GM23338 (cell line): ENCODE data around the gene HMCN2. TPM values are rescaled to one million over a fixed set of nuclear protein-coding genes. Genes with fewer than 3 reads are reported as not detected.

ENCODE experiments used
- ATAC-seq: fragments of 200-7000 bp; cut with Tn5 transposase; 3 replicates; pipeline ENCODE4 v1.9.1; 2020
- DNase-seq: peaks from one replicate; pipeline ENCODE4 v3.0.0-alpha.2; 2015; ENCODE audit warnings: low spot score
- H2AFZ ChIP-seq: fragments of 200-600 bp; sonication (generic); 2 replicates; pipeline ENCODE4 v1.8.0; 2016; ENCODE audit warnings: antibody characterized with exemption, mild to moderate bottlenecking, moderate library complexity
- H3F3A ChIP-seq: fragments of 200-600 bp; sonication (generic); replicated peaks from 2 replicates; pipeline ENCODE4 v1.8.0; 2017; ENCODE audit warnings: antibody characterized with exemption, mixed run types, low read depth
- H3K27ac ChIP-seq: fragments of 200-600 bp; sonication (generic); 2 replicates; pipeline ENCODE4 v1.6.1; 2016; ENCODE audit warnings: low read depth
- H3K27me3 ChIP-seq: fragments of 200-600 bp; sonication (generic); 2 replicates; pipeline ENCODE4 v1.8.0; 2016; ENCODE audit warnings: mild to moderate bottlenecking, mixed run types, moderate library complexity; ENCODE audit not compliant: insufficient read depth
- H3K36me3 ChIP-seq: fragments of 200-600 bp; sonication (generic); 2 replicates; pipeline ENCODE4 v1.8.0; 2016; ENCODE audit warnings: mild to moderate bottlenecking; ENCODE audit not compliant: insufficient read depth
- H3K4me1 ChIP-seq: fragments of 200-600 bp; sonication (generic); 2 replicates; pipeline ENCODE4 v1.8.0; 2016; ENCODE audit warnings: mild to moderate bottlenecking, moderate library complexity; ENCODE audit not compliant: insufficient read depth
- H3K4me2 ChIP-seq: fragments of 200-600 bp; sonication (generic); 2 replicates; pipeline ENCODE4 v1.7.1; 2017; ENCODE audit warnings: mixed run types
- H3K4me3 ChIP-seq: fragments of 200-600 bp; sonication (generic); 2 replicates; pipeline ENCODE4 v1.6.1; 2016; ENCODE audit warnings: mixed run types
- H3K79me2 ChIP-seq: fragments of 200-600 bp; sonication (generic); replicated peaks from 2 replicates; pipeline ENCODE4 v1.8.0; 2017; ENCODE audit warnings: mild to moderate bottlenecking; ENCODE audit not compliant: insufficient read depth
- H3K9me2 ChIP-seq: fragments of 200-600 bp; sonication (generic); 2 replicates; pipeline ENCODE4 v1.8.0; 2017; ENCODE audit not compliant: insufficient read depth
- H4K20me1 ChIP-seq: fragments of 200-600 bp; sonication (generic); replicated peaks from 2 replicates; pipeline ENCODE4 v1.8.0; 2017; ENCODE audit warnings: mild to moderate bottlenecking; ENCODE audit not compliant: insufficient read depth
- H3K27ac Mint-ChIP-seq: 2 replicates; pipeline ENCODE4 v1.8.0; 2020; ENCODE audit warnings: inconsistent platforms, mild to moderate bottlenecking, moderate library complexity, mixed read lengths
- H3K27me3 Mint-ChIP-seq: 3 replicates; pipeline ENCODE4 v1.8.0; 2022; ENCODE audit warnings: low read depth, mild to moderate bottlenecking, moderate library complexity, mixed read lengths, inconsistent platforms; ENCODE audit not compliant: insufficient read depth, poor library complexity
- H3K36me3 Mint-ChIP-seq: 3 replicates; pipeline ENCODE4 v1.8.0; 2021; ENCODE audit warnings: low read depth, mild to moderate bottlenecking, inconsistent platforms, moderate library complexity, mixed read lengths
- H3K4me1 Mint-ChIP-seq: 3 replicates; pipeline ENCODE4 v1.8.0; 2020; ENCODE audit warnings: mild to moderate bottlenecking, inconsistent platforms, mixed read lengths
- H3K4me3 Mint-ChIP-seq: 3 replicates; pipeline ENCODE4 v1.8.0; 2021; ENCODE audit warnings: moderate library complexity, mild to moderate bottlenecking, inconsistent platforms, mixed read lengths
- H3K9me3 Mint-ChIP-seq: 3 replicates; pipeline ENCODE4 v1.8.0; 2020; ENCODE audit warnings: moderate library complexity, mild to moderate bottlenecking, inconsistent platforms, mixed read lengths
- CREB1 ChIP-seq: fragments of 250-450 bp; sonication (Bioruptor Pico); IDR thresholded peaks from 2 replicates; pipeline ENCODE4 v1.5.0; 2020; ENCODE audit warnings: low read depth, mild to moderate bottlenecking, moderate library complexity
- CTCF ChIP-seq, 2 experiments: fragments of 200-600 bp in 1 of 2; sonication (generic) in 1 of 2; conservative IDR thresholded peaks; 2 replicates each; pipeline versions ENCODE4 v1.5.1 to v1.6.1; 2016 to 2017; ENCODE audit warnings: antibody characterized with exemption in 2 of 2, low read depth in 2 of 2, mild to moderate bottlenecking in 2 of 2, moderate library complexity in 1 of 2
- EZH2 ChIP-seq: fragments of 200-600 bp; sonication (generic); IDR thresholded peaks from one replicate; pipeline ENCODE4 v1.8.0; 2017; ENCODE audit warnings: antibody characterized with exemption, mild to moderate bottlenecking, low read depth; ENCODE audit not compliant: unreplicated experiment
- EZH2phosphoT487 ChIP-seq: fragments of 200-600 bp; sonication (generic); IDR thresholded peaks from one replicate; pipeline ENCODE4 v1.8.1; 2018; ENCODE audit warnings: antibody characterized with exemption; ENCODE audit not compliant: unreplicated experiment
- JUNB ChIP-seq: IDR thresholded peaks from one replicate; pipeline ENCODE4 v1.6.1; 2016; ENCODE audit warnings: antibody characterized with exemption; ENCODE audit not compliant: unreplicated experiment
- NANOG ChIP-seq: IDR thresholded peaks from 2 replicates; pipeline ENCODE4 v1.6.1; 2016; ENCODE audit warnings: antibody characterized with exemption, borderline replicate concordance
- POLR2AphosphoS5 ChIP-seq: IDR thresholded peaks from 2 replicates; pipeline ENCODE4 v1.6.1; 2016; ENCODE audit warnings: antibody characterized with exemption, low read depth
- REST ChIP-seq: IDR thresholded peaks from one replicate; pipeline ENCODE4 v1.6.1; 2018; ENCODE audit warnings: antibody characterized with exemption; ENCODE audit not compliant: unreplicated experiment
- STAT1 ChIP-seq: IDR thresholded peaks from one replicate; pipeline ENCODE4 v1.6.1; 2016; ENCODE audit warnings: antibody characterized with exemption; ENCODE audit not compliant: unreplicated experiment
- ZNF114 ChIP-seq: fragments of 250-450 bp; sonication (Bioruptor Pico); IDR thresholded peaks from 2 replicates; pipeline ENCODE4 v1.5.0; 2020; ENCODE audit warnings: mild to moderate bottlenecking, moderate library complexity
- ZNF331 ChIP-seq: fragments of 250-450 bp; sonication (Bioruptor Pico); IDR thresholded peaks from 2 replicates; pipeline ENCODE4 v1.5.0; 2020; ENCODE audit warnings: low read depth, mild to moderate bottlenecking, moderate library complexity
- polyA plus RNA-seq: library from polyadenylated mRNA; unstranded; fragments of >200 nt; fragmentation: Nextera tagmentation; extraction: Ambion mirVana; gene quantifications from 2 replicates; pipeline ENCODE4 v1.2.1, GENCODE V29; 2016
- total RNA-seq: library from RNA; depleted of rRNA; stranded (reverse); fragments of >200 nt; shearing (Covaris generic); gene quantifications from 2 replicates; pipeline ENCODE4 v1.2.3, GENCODE V29; 2014
- TF ChIP-seq, protein P1 (sequence below): IDR thresholded peaks from 2 replicates; pipeline ENCODE4 v1.6.1; 2016; ENCODE audit warnings: antibody characterized with exemption
- TF ChIP-seq, protein P2 (sequence below): fragments of 250-450 bp; sonication (Bioruptor Pico); IDR thresholded peaks from 2 replicates; pipeline ENCODE4 v1.5.0; 2020; ENCODE audit warnings: mild to moderate bottlenecking, moderate library complexity

HMCN2 gene
- total and polyA plus RNA-seq, 2 experiments from 2014 or later, result 1.3 to 4.7 TPM

DNA sequence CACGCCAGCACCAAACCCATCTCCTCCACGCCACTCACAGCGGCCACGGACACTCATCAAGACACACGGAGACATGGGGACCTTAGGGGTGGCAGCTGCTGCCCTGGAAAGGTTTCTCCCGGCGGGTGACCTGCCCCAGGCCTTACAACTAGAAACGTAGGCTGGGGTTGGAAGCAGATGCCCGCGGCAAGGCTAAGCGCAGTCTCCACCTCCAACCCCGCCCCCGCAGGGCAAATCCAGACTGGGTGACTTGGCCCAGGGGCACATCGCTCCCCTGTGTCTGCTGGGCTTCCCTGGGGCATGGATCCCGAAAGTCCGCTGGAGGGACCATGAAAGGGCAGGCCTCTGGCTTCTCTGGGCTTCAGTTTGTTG lies 167.2 kb downstream of the HMCN2 start:
- ATAC-seq (peak; percentile 27), DNase-seq (peak; percentile 54)
- Mint-ChIP-seq H3K27me3 (peaks cover 25% of the 10 kb centered on the region), H3K4me1 (peaks cover 3% of the 10 kb centered on the region), H3K36me3 (peaks cover 6% of the 10 kb centered on the region; the same call in 1 of the 3 replicates), H3K27ac (no peak overlapping the region), H3K4me3 (peak overlapping the region; percentile 63), H3K9me3 (no peaks in the 10 kb centered on the region)
- Histone ChIP-seq H2AFZ (peak overlapping the region; percentile 94), H3K9me2 (no peaks in the 10 kb centered on the region), H3K79me2 (no peaks in the 10 kb centered on the region), H3F3A (no peaks in the 10 kb centered on the region; the same call in 1 of the 2 replicates), H3K27me3 (peaks cover 29% of the 10 kb centered on the region), H3K4me3 (peak overlapping the region; percentile 64), H4K20me1 (no peaks in the 10 kb centered on the region), H3K4me2 (peak overlapping the region; percentile 89), H3K36me3 (no peaks in the 10 kb centered on the region), H3K4me1 (no peaks in the 10 kb centered on the region), H3K27ac (no peak overlapping the region)
- TF ChIP-seq REST, result no peak
- no peak for TF ChIP-seq NANOG
- TF ChIP-seq ZNF331 (CRISPR knock-in tag), result no peak
- no peak for TF ChIP-seq ZNF114 (CRISPR knock-in tag)
- no peak for TF ChIP-seq STAT1
- TF ChIP-seq JUNB, result no peak
- TF ChIP-seq POLR2AphosphoS5, result no peak
- no peak for TF ChIP-seq CREB1 (CRISPR knock-in tag)
- TF ChIP-seq, protein P1, sequence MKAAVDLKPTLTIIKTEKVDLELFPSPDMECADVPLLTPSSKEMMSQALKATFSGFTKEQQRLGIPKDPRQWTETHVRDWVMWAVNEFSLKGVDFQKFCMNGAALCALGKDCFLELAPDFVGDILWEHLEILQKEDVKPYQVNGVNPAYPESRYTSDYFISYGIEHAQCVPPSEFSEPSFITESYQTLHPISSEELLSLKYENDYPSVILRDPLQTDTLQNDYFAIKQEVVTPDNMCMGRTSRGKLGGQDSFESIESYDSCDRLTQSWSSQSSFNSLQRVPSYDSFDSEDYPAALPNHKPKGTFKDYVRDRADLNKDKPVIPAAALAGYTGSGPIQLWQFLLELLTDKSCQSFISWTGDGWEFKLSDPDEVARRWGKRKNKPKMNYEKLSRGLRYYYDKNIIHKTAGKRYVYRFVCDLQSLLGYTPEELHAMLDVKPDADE, result no peak
- TF ChIP-seq EZH2phosphoT487, result no peak
- TF ChIP-seq, protein P2, sequence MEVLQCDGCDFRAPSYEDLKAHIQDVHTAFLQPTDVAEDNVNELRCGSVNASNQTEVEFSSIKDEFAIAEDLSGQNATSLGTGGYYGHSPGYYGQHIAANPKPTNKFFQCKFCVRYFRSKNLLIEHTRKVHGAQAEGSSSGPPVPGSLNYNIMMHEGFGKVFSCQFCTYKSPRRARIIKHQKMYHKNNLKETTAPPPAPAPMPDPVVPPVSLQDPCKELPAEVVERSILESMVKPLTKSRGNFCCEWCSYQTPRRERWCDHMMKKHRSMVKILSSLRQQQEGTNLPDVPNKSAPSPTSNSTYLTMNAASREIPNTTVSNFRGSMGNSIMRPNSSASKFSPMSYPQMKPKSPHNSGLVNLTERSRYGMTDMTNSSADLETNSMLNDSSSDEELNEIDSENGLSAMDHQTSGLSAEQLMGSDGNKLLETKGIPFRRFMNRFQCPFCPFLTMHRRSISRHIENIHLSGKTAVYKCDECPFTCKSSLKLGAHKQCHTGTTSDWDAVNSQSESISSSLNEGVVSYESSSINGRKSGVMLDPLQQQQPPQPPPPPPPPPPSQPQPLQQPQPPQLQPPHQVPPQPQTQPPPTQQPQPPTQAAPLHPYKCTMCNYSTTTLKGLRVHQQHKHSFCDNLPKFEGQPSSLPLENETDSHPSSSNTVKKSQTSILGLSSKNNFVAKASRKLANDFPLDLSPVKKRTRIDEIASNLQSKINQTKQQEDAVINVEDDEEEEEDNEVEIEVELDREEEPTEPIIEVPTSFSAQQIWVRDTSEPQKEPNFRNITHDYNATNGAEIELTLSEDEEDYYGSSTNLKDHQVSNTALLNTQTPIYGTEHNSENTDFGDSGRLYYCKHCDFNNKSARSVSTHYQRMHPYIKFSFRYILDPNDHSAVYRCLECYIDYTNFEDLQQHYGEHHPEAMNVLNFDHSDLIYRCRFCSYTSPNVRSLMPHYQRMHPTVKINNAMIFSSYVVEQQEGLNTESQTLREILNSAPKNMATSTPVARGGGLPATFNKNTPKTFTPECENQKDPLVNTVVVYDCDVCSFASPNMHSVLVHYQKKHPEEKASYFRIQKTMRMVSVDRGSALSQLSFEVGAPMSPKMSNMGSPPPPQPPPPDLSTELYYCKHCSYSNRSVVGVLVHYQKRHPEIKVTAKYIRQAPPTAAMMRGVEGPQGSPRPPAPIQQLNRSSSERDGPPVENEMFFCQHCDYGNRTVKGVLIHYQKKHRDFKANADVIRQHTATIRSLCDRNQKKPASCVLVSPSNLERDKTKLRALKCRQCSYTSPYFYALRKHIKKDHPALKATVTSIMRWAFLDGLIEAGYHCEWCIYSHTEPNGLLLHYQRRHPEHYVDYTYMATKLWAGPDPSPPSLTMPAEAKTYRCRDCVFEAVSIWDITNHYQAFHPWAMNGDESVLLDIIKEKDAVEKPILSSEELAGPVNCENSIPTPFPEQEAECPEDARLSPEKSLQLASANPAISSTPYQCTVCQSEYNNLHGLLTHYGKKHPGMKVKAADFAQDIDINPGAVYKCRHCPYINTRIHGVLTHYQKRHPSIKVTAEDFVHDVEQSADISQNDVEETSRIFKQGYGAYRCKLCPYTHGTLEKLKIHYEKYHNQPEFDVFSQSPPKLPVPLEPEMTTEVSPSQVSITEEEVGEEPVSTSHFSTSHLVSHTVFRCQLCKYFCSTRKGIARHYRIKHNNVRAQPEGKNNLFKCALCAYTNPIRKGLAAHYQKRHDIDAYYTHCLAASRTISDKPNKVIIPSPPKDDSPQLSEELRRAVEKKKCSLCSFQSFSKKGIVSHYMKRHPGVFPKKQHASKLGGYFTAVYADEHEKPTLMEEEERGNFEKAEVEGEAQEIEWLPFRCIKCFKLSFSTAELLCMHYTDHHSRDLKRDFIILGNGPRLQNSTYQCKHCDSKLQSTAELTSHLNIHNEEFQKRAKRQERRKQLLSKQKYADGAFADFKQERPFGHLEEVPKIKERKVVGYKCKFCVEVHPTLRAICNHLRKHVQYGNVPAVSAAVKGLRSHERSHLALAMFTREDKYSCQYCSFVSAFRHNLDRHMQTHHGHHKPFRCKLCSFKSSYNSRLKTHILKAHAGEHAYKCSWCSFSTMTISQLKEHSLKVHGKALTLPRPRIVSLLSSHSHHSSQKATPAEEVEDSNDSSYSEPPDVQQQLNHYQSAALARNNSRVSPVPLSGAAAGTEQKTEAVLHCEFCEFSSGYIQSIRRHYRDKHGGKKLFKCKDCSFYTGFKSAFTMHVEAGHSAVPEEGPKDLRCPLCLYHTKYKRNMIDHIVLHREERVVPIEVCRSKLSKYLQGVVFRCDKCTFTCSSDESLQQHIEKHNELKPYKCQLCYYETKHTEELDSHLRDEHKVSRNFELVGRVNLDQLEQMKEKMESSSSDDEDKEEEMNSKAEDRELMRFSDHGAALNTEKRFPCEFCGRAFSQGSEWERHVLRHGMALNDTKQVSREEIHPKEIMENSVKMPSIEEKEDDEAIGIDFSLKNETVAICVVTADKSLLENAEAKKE (CRISPR knock-in tag), result no peak
- TF ChIP-seq EZH2, result no peak
- TF ChIP-seq CTCF (conservative IDR thresholded peaks at IDR 0.05; ENCODE audit: low read depth in 2 of 2), result no peak
